Measurements from ENCODE around the gene HM13. TPM values are rescaled to one million over a fixed set of nuclear protein-coding genes. Genes with fewer than 3 reads are reported as not detected.

HM13 gene
- total and polyA plus RNA-seq, 2 donors (not counting 1 experiment from before 2014, with no cell fraction given): 73.2 to 85.1 TPM

DNA sequence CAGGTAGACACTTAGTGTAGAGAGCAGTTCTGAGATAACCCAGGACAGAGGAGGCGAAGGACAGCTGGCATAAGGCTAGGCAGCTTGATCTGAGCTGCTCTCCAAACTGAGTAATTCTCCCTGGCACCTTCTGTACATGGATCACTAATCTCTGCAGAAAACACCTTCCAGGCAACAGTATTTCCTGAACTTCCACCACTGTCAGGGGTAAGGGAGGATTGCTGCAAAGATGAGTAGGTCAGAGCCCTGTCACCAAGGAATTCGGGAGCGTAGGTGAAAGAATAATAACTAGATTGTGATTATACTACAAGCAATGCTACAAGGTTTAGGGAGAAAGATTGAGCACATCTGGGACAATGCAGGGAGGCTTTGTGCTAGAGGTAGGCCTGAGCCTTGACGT, 1.9 kb downstream of the HM13 start:
- Histone ChIP-seq H3K36me3 (replicated peaks in 1 of 2; ENCODE audit: control extremely low read depth in 1 of 2, control insufficient read depth in 1 of 2, extremely low read depth in 1 of 2, insufficient read depth in 2 of 2, low read length in 1 of 2) (peaks cover 0 to 9% of the 10 kb centered on the region in 2 experiments), H2AFZ (ENCODE audit: insufficient read depth, low read depth, low read length, poor library complexity, severe bottlenecking) (no peak overlapping the region), H3K4me3 (ENCODE audit: control extremely low read depth in 1 of 5, extremely low read depth in 1 of 5, insufficient read depth in 1 of 5, low read depth in 2 of 5, low read length in 4 of 5) (no peak overlapping the region), H3K79me2 (ENCODE audit: control insufficient read depth, insufficient read depth, low read length) (peaks cover 66% of the 10 kb centered on the region), H3K4me2 (replicated peaks; ENCODE audit: low read depth, low read length, poor library complexity, severe bottlenecking) (peak overlapping the region; percentile 88), H3K4me1 (ENCODE audit: control insufficient read depth in 2 of 2, insufficient read depth in 2 of 2, low read length in 2 of 2) (peaks cover 27 to 31% of the 10 kb centered on the region in 2 donors), H3K9ac (ENCODE audit: low read length) (no peak overlapping the region), H3K27ac (ENCODE audit: low read length in 2 of 2) (no peak overlapping the region), H3K9me3 (ENCODE audit: control extremely low read depth in 1 of 3, control insufficient read depth in 2 of 3, insufficient read depth in 1 of 3, low read length in 2 of 3) (no peaks in the 10 kb centered on the region), H3K27me3 (replicated peaks in 1 of 4; ENCODE audit: control extremely low read depth in 1 of 4, control insufficient read depth in 3 of 4, insufficient read depth in 4 of 4, low read length in 3 of 4) (no peaks in the 10 kb centered on the region), H4K20me1 (ENCODE audit: control insufficient read depth, insufficient read depth, low read length, poor library complexity, severe bottlenecking) (peaks cover 61% of the 10 kb centered on the region)
- Mint-ChIP-seq H3K9me3 (ENCODE audit: insufficient read depth) (no peaks in the 10 kb centered on the region), H3K4me3 (no peak overlapping the region), H3K27ac (no peak overlapping the region), H3K27me3 (no peaks in the 10 kb centered on the region), H3K4me1 (peaks cover 14% of the 10 kb centered on the region)
- WGBS (ENCODE audit: insufficient coverage): 100% methylated on average over 4 of the region's 4 CpGs
- intact Hi-C loops (cut with micrococcal nuclease): no loop called here
- CTCF ChIA-PET: interaction anchor here (1.1 kb wide), 1 partner anchor 45 kb away, joined by 3 read pairs; no protein-coding TSS in a partner anchor
- DNase-seq: no peak
- POLR2A ChIA-PET: no interaction called here
- TF ChIP-seq, protein P1, sequence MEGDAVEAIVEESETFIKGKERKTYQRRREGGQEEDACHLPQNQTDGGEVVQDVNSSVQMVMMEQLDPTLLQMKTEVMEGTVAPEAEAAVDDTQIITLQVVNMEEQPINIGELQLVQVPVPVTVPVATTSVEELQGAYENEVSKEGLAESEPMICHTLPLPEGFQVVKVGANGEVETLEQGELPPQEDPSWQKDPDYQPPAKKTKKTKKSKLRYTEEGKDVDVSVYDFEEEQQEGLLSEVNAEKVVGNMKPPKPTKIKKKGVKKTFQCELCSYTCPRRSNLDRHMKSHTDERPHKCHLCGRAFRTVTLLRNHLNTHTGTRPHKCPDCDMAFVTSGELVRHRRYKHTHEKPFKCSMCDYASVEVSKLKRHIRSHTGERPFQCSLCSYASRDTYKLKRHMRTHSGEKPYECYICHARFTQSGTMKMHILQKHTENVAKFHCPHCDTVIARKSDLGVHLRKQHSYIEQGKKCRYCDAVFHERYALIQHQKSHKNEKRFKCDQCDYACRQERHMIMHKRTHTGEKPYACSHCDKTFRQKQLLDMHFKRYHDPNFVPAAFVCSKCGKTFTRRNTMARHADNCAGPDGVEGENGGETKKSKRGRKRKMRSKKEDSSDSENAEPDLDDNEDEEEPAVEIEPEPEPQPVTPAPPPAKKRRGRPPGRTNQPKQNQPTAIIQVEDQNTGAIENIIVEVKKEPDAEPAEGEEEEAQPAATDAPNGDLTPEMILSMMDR (IDR thresholded peaks at IDR 0.05): no peak
- no peak for TF ChIP-seq EZH2 (IDR thresholded peaks at IDR 0.05; ENCODE audit: borderline replicate concordance, insufficient read depth, low read depth, low read length, poor library complexity, severe bottlenecking)
- ATAC-seq (ENCODE audit: low read depth): no peak

DNA sequence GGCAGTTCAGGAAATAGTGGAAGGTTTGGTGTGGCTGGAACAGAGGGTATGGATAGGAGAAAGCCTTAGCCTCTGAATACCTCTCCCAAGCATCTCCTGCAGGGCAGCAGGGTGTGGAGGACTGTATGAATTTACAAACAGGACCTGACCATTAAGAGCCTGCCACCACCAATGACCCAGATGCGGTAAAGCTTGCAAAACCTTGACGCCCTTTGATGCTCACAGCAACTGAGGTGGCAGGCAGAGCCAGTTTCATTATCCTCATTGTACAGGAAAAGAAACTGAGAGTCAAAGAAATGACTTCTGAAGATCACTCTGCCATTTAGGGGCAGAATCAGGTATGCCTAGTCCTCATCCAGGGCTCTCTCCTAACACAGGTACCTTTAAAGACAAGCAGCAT, 2.4 kb downstream of the HM13 start:
- Mint-ChIP-seq H3K27me3 (no peaks in the 10 kb centered on the region), H3K9me3 (ENCODE audit: insufficient read depth) (no peaks in the 10 kb centered on the region), H3K4me3 (no peak overlapping the region), H3K4me1 (peaks cover 14% of the 10 kb centered on the region), H3K27ac (no peak overlapping the region)
- peaks cover 0 to 9% of the 10 kb centered on the region in 2 experiments for H3K36me3 ChIP-seq (replicated peaks in 1 of 2; ENCODE audit: control extremely low read depth in 1 of 2, control insufficient read depth in 1 of 2, extremely low read depth in 1 of 2, insufficient read depth in 2 of 2, low read length in 1 of 2)
- TF ChIP-seq, protein P1 (IDR thresholded peaks at IDR 0.05): no peak
- no peak for TF ChIP-seq EZH2 (IDR thresholded peaks at IDR 0.05; ENCODE audit: borderline replicate concordance, insufficient read depth, low read depth, low read length, poor library complexity, severe bottlenecking)
- WGBS (ENCODE audit: insufficient coverage): 100% methylated on average over 1 of the region's 2 CpGs
- H4K20me1 ChIP-seq (ENCODE audit: control insufficient read depth, insufficient read depth, low read length, poor library complexity, severe bottlenecking): peaks cover 61% of the 10 kb centered on the region
- intact Hi-C loops (cut with micrococcal nuclease): no loop called here
- H3K27ac ChIP-seq (ENCODE audit: low read length in 2 of 2): no peak overlapping the region
- peak overlapping the region; percentile 88 for H3K4me2 ChIP-seq (replicated peaks; ENCODE audit: low read depth, low read length, poor library complexity, severe bottlenecking)
- POLR2A ChIA-PET: no interaction called here
- H3K79me2 ChIP-seq (ENCODE audit: control insufficient read depth, insufficient read depth, low read length): peaks cover 69% of the 10 kb centered on the region
- no peaks in the 10 kb centered on the region for H3K27me3 ChIP-seq (replicated peaks in 1 of 4; ENCODE audit: control extremely low read depth in 1 of 4, control insufficient read depth in 3 of 4, insufficient read depth in 4 of 4, low read length in 3 of 4)
- no peak overlapping the region for H3K9ac ChIP-seq (ENCODE audit: low read length)
- ATAC-seq (ENCODE audit: low read depth) (no peak), DNase-seq (no peak)
- H2AFZ ChIP-seq (ENCODE audit: insufficient read depth, low read depth, low read length, poor library complexity, severe bottlenecking): no peak overlapping the region
- H3K4me3 ChIP-seq (ENCODE audit: control extremely low read depth in 1 of 5, extremely low read depth in 1 of 5, insufficient read depth in 1 of 5, low read depth in 2 of 5, low read length in 4 of 5): no peak overlapping the region
- CTCF ChIA-PET: no interaction called here
- H3K4me1 ChIP-seq (ENCODE audit: control insufficient read depth in 2 of 2, insufficient read depth in 2 of 2, low read length in 2 of 2): peaks cover 27 to 31% of the 10 kb centered on the region in 2 donors
- H3K9me3 ChIP-seq (ENCODE audit: control extremely low read depth in 1 of 3, control insufficient read depth in 2 of 3, insufficient read depth in 1 of 3, low read length in 2 of 3): no peaks in the 10 kb centered on the region
